Activated naive CD8-positive, alpha-beta T cell (primary cell): Measurements from ENCODE around the gene VCAM1.

Experiments used
- H3K27ac Mint-ChIP-seq: one replicate; pipeline ENCODE4 v1.8.0; 2021; ENCODE audit warnings: mixed read lengths
- H3K27me3 Mint-ChIP-seq: one replicate; pipeline ENCODE4 v1.8.0; 2021; ENCODE audit warnings: mixed read lengths
- H3K36me3 Mint-ChIP-seq: one replicate; pipeline ENCODE4 v1.8.0; 2021; ENCODE audit warnings: mixed read lengths
- H3K4me1 Mint-ChIP-seq: one replicate; pipeline ENCODE4 v1.8.0; 2021; ENCODE audit warnings: low read depth, mixed read lengths
- H3K4me3 Mint-ChIP-seq: one replicate; pipeline ENCODE4 v1.8.0; 2021; ENCODE audit warnings: mild to moderate bottlenecking, mixed read lengths
- H3K9me3 Mint-ChIP-seq: one replicate; pipeline ENCODE4 v1.8.0; 2021; ENCODE audit warnings: low read depth, mixed read lengths

The VCAM1 gene

GRCh38 chr1:100713626-100714025, 5.9 kb upstream of the VCAM1 start:
- no peak overlapping the region for H3K27ac Mint-ChIP-seq
- peaks cover 29% of the 10 kb centered on the region for H3K4me1 Mint-ChIP-seq
- no peaks in the 10 kb centered on the region for H3K9me3 Mint-ChIP-seq
- peaks cover 7% of the 10 kb centered on the region for H3K27me3 Mint-ChIP-seq
- no peak overlapping the region for H3K4me3 Mint-ChIP-seq
- H3K36me3 Mint-ChIP-seq, result no peaks in the 10 kb centered on the region

GRCh38 chr1:100714599-100714998, 4.9 kb upstream of the VCAM1 start:
- Mint-ChIP-seq H3K27ac (no peak overlapping the region), H3K36me3 (no peaks in the 10 kb centered on the region), H3K4me1 (peaks cover 27% of the 10 kb centered on the region), H3K4me3 (no peak overlapping the region), H3K27me3 (peaks cover 7% of the 10 kb centered on the region), H3K9me3 (no peaks in the 10 kb centered on the region)

GRCh38 chr1:100717218-100717617, 2.3 kb upstream of the VCAM1 start:
- Mint-ChIP-seq H3K27ac (no peak overlapping the region), H3K36me3 (no peaks in the 10 kb centered on the region), H3K27me3 (peaks cover 8% of the 10 kb centered on the region), H3K4me1 (peaks cover 24% of the 10 kb centered on the region), H3K9me3 (no peaks in the 10 kb centered on the region), H3K4me3 (no peak overlapping the region)

GRCh38 chr1:100718581-100718980, 961 bp upstream of the VCAM1 start:
- Mint-ChIP-seq H3K4me1 (peaks cover 10% of the 10 kb centered on the region), H3K4me3 (no peak overlapping the region), H3K27me3 (peaks cover 9% of the 10 kb centered on the region), H3K36me3 (no peaks in the 10 kb centered on the region), H3K27ac (no peak overlapping the region), H3K9me3 (no peaks in the 10 kb centered on the region)

- Mint-ChIP-seq H3K36me3 (no peaks in the 10 kb centered on the region), H3K4me1 (peaks cover 1% of the 10 kb centered on the region), H3K9me3 (no peaks in the 10 kb centered on the region), H3K27ac (no peak overlapping the region), H3K27me3 (peaks cover 13% of the 10 kb centered on the region), H3K4me3 (no peak overlapping the region)
Observed at GRCh38 chr1:100720101-100720500, 559 bp downstream of the VCAM1 start.

GRCh38 chr1:100720751-100721150, 1.2 kb downstream of the VCAM1 start:
- Mint-ChIP-seq H3K36me3 (no peaks in the 10 kb centered on the region), H3K27ac (no peak overlapping the region), H3K4me1 (no peaks in the 10 kb centered on the region), H3K4me3 (no peak overlapping the region), H3K27me3 (peaks cover 14% of the 10 kb centered on the region), H3K9me3 (no peaks in the 10 kb centered on the region)

- no peaks in the 10 kb centered on the region for H3K36me3 Mint-ChIP-seq
- no peaks in the 10 kb centered on the region for H3K4me1 Mint-ChIP-seq
- H3K27me3 Mint-ChIP-seq, result peaks cover 16% of the 10 kb centered on the region
- H3K27ac Mint-ChIP-seq, result no peak overlapping the region
- H3K9me3 Mint-ChIP-seq, result no peaks in the 10 kb centered on the region
- no peak overlapping the region for H3K4me3 Mint-ChIP-seq
Observed at GRCh38 chr1:100721526-100722207, 2.1 kb downstream of the VCAM1 start.

GRCh38 chr1:100722221-100722620, 2.7 kb downstream of the VCAM1 start:
- H3K4me3 Mint-ChIP-seq, result no peak overlapping the region
- peaks cover 13% of the 10 kb centered on the region for H3K27me3 Mint-ChIP-seq
- H3K27ac Mint-ChIP-seq, result no peak overlapping the region
- H3K4me1 Mint-ChIP-seq, result no peaks in the 10 kb centered on the region
- no peaks in the 10 kb centered on the region for H3K9me3 Mint-ChIP-seq
- no peaks in the 10 kb centered on the region for H3K36me3 Mint-ChIP-seq

GRCh38 chr1:100724281-100724680, 4.7 kb downstream of the VCAM1 start:
- Mint-ChIP-seq H3K4me3 (no peak overlapping the region), H3K9me3 (no peaks in the 10 kb centered on the region), H3K36me3 (no peaks in the 10 kb centered on the region), H3K4me1 (no peaks in the 10 kb centered on the region), H3K27ac (no peak overlapping the region), H3K27me3 (peaks cover 13% of the 10 kb centered on the region)

GRCh38 chr1:100730130-100730529, 10.6 kb downstream of the VCAM1 start:
- Mint-ChIP-seq H3K4me3 (no peak overlapping the region), H3K27ac (no peak overlapping the region), H3K36me3 (no peaks in the 10 kb centered on the region), H3K9me3 (no peaks in the 10 kb centered on the region), H3K27me3 (peaks cover 6% of the 10 kb centered on the region), H3K4me1 (no peaks in the 10 kb centered on the region)

GRCh38 chr1:100731309-100731708, 11.8 kb downstream of the VCAM1 start:
- Mint-ChIP-seq H3K27ac (no peak overlapping the region), H3K36me3 (no peaks in the 10 kb centered on the region), H3K9me3 (no peaks in the 10 kb centered on the region), H3K4me1 (no peaks in the 10 kb centered on the region), H3K27me3 (peaks cover 3% of the 10 kb centered on the region), H3K4me3 (no peak overlapping the region)

- H3K27me3 Mint-ChIP-seq, result peaks cover 3% of the 10 kb centered on the region
- no peaks in the 10 kb centered on the region for H3K4me1 Mint-ChIP-seq
- no peaks in the 10 kb centered on the region for H3K36me3 Mint-ChIP-seq
- no peak overlapping the region for H3K27ac Mint-ChIP-seq
- no peak overlapping the region for H3K4me3 Mint-ChIP-seq
- H3K9me3 Mint-ChIP-seq, result no peaks in the 10 kb centered on the region
Observed at GRCh38 chr1:100731758-100732157, 12.2 kb downstream of the VCAM1 start.

- Mint-ChIP-seq H3K4me1 (no peaks in the 10 kb centered on the region), H3K4me3 (no peak overlapping the region), H3K27ac (no peak overlapping the region), H3K27me3 (peaks cover 3% of the 10 kb centered on the region), H3K9me3 (no peaks in the 10 kb centered on the region), H3K36me3 (no peaks in the 10 kb centered on the region)
Observed at GRCh38 chr1:100734676-100735075, 15.1 kb downstream of the VCAM1 start.

- Mint-ChIP-seq H3K9me3 (no peaks in the 10 kb centered on the region), H3K27me3 (peaks cover 5% of the 10 kb centered on the region), H3K36me3 (no peaks in the 10 kb centered on the region), H3K4me1 (no peaks in the 10 kb centered on the region), H3K4me3 (no peak overlapping the region), H3K27ac (no peak overlapping the region)
Observed at GRCh38 chr1:100735244-100735643, 15.7 kb downstream of the VCAM1 start.

GRCh38 chr1:100736324-100736723, 16.8 kb downstream of the VCAM1 start:
- Mint-ChIP-seq H3K4me1 (no peaks in the 10 kb centered on the region), H3K4me3 (no peak overlapping the region), H3K36me3 (no peaks in the 10 kb centered on the region), H3K27me3 (peaks cover 5% of the 10 kb centered on the region), H3K27ac (no peak overlapping the region), H3K9me3 (no peaks in the 10 kb centered on the region)

GRCh38 chr1:100736746-100737145, 17.2 kb downstream of the VCAM1 start:
- no peaks in the 10 kb centered on the region for H3K9me3 Mint-ChIP-seq
- H3K27ac Mint-ChIP-seq, result no peak overlapping the region
- H3K4me1 Mint-ChIP-seq, result no peaks in the 10 kb centered on the region
- peaks cover 5% of the 10 kb centered on the region for H3K27me3 Mint-ChIP-seq
- H3K36me3 Mint-ChIP-seq, result no peaks in the 10 kb centered on the region
- no peak overlapping the region for H3K4me3 Mint-ChIP-seq
